H9 (cell line): ENCODE results near the gene ITPKC. TPM values are rescaled to one million over a fixed set of nuclear protein-coding genes. Genes with fewer than 3 reads are reported as not detected.

ENCODE experiments used
- DNase-seq: peaks from one replicate; pipeline ENCODE4 v3.0.0-alpha.2; 2017
- H2AFZ ChIP-seq: one replicate; pipeline ENCODE4 v1.6.1; 2013; ENCODE audit warnings: mild to moderate bottlenecking, low read length, control low read depth, moderate library complexity
- H2AK5ac ChIP-seq: 2 replicates; pipeline ENCODE4 v1.6.1; 2013; ENCODE audit warnings: low read length, control low read depth, mixed read lengths; ENCODE audit not compliant: insufficient read length
- H2BK120ac ChIP-seq: one replicate; pipeline ENCODE4 v1.6.1; 2013; ENCODE audit warnings: low read depth, mild to moderate bottlenecking, low read length, control low read depth, inconsistent platforms; ENCODE audit not compliant: poor library complexity, severe bottlenecking
- H2BK12ac ChIP-seq: 2 replicates; pipeline ENCODE4 v1.6.1; 2013; ENCODE audit warnings: low read length, control low read depth, mixed read lengths, low read depth; ENCODE audit not compliant: insufficient read length
- H2BK15ac ChIP-seq: 2 replicates; pipeline ENCODE4 v1.6.1; 2013; ENCODE audit warnings: low read depth, low read length, control low read depth
- H2BK20ac ChIP-seq: one replicate; pipeline ENCODE4 v1.6.1; 2013; ENCODE audit warnings: low read depth, mild to moderate bottlenecking, low read length, control low read depth, inconsistent platforms; ENCODE audit not compliant: poor library complexity, severe bottlenecking
- H2BK5ac ChIP-seq: 2 replicates; pipeline ENCODE4 v1.6.1; 2013; ENCODE audit warnings: low read length, control low read depth, mixed read lengths; ENCODE audit not compliant: insufficient read length
- H3K14ac ChIP-seq: 2 replicates; pipeline ENCODE4 v1.6.1; 2013; ENCODE audit warnings: low read length, control low read depth; ENCODE audit not compliant: insufficient read depth
- H3K18ac ChIP-seq: 2 replicates; pipeline ENCODE4 v1.6.1; 2013; ENCODE audit warnings: low read depth, mild to moderate bottlenecking, mixed read lengths, low read length, control low read depth; ENCODE audit not compliant: insufficient read length
- H3K23ac ChIP-seq: 2 replicates; pipeline ENCODE4 v1.6.1; 2013; ENCODE audit warnings: low read length, control low read depth, mixed read lengths, low read depth; ENCODE audit not compliant: insufficient read length
- H3K23me2 ChIP-seq: 2 replicates; pipeline ENCODE4 v1.6.1; 2013; ENCODE audit warnings: low read depth, mild to moderate bottlenecking, mixed read lengths, low read length, control low read depth; ENCODE audit not compliant: insufficient read length, poor library complexity, severe bottlenecking
- H3K27ac ChIP-seq: 2 replicates; pipeline ENCODE4 v1.5.1; 2013; ENCODE audit warnings: low read length, control low read depth, mixed read lengths, low read depth; ENCODE audit not compliant: insufficient read length
- H3K27me3 ChIP-seq: 2 replicates; pipeline ENCODE4 v1.6.1; 2013; ENCODE audit warnings: low read length, control low read depth, inconsistent platforms; ENCODE audit not compliant: insufficient read depth
- H3K4ac ChIP-seq: 2 replicates; pipeline ENCODE4 v1.6.1; 2013; ENCODE audit warnings: low read depth, mild to moderate bottlenecking, control low read depth, inconsistent platforms, low read length, moderate library complexity
- H3K4me1 ChIP-seq: 2 replicates; pipeline ENCODE4 v1.6.1; 2013; ENCODE audit warnings: low read length, control low read depth, inconsistent platforms; ENCODE audit not compliant: insufficient read depth
- H3K4me2 ChIP-seq: 2 replicates; pipeline ENCODE4 v1.6.1; 2013; ENCODE audit warnings: low read length, control low read depth, mixed read lengths; ENCODE audit not compliant: insufficient read length, insufficient read depth
- H3K56ac ChIP-seq: 2 replicates; pipeline ENCODE4 v1.6.1; 2013; ENCODE audit warnings: low read depth, mild to moderate bottlenecking, mixed read lengths, low read length, control low read depth; ENCODE audit not compliant: insufficient read length
- H3K79me1 ChIP-seq: 2 replicates; pipeline ENCODE4 v1.6.1; 2013; ENCODE audit warnings: low read depth, mild to moderate bottlenecking, moderate library complexity, low read length, control low read depth, inconsistent platforms; ENCODE audit not compliant: insufficient read depth, poor library complexity, severe bottlenecking
- H3K79me2 ChIP-seq: 2 replicates; pipeline ENCODE4 v1.6.1; 2013; ENCODE audit warnings: low read length, control low read depth, inconsistent platforms; ENCODE audit not compliant: insufficient read depth
- H3K9ac ChIP-seq: 2 replicates; pipeline ENCODE4 v1.6.1; 2013; ENCODE audit warnings: low read length, control low read depth, mixed read lengths; ENCODE audit not compliant: insufficient read length; ENCODE audit errors: extremely low read depth
- H3K9me3 ChIP-seq: one replicate; pipeline ENCODE4 v1.6.1; 2013; ENCODE audit warnings: low read depth, low read length, inconsistent platforms; ENCODE audit not compliant: control insufficient read depth
- H3T11ph ChIP-seq: one replicate; pipeline ENCODE4 v1.6.1; 2013; ENCODE audit warnings: mild to moderate bottlenecking, low read length, control low read depth, inconsistent platforms
- H4K20me1 ChIP-seq: one replicate; pipeline ENCODE4 v1.6.1; 2013; ENCODE audit not compliant: control insufficient read depth, insufficient read length, insufficient read depth
- H4K5ac ChIP-seq: 2 replicates; pipeline ENCODE4 v1.6.1; 2013; ENCODE audit warnings: low read depth, mild to moderate bottlenecking, mixed read lengths, low read length, control low read depth; ENCODE audit not compliant: insufficient read length
- H4K8ac ChIP-seq: replicated peaks from 2 replicates; pipeline ENCODE4 v1.6.1; 2013; ENCODE audit warnings: low read length, control low read depth, mixed read lengths, low read depth; ENCODE audit not compliant: insufficient read length
- H4K91ac ChIP-seq: 2 replicates; pipeline ENCODE4 v1.6.1; 2013; ENCODE audit warnings: low read depth, mild to moderate bottlenecking, moderate library complexity, mixed read lengths, low read length, control low read depth; ENCODE audit not compliant: insufficient read length
- H3K27ac Mint-ChIP-seq, 3 experiments: 2 replicates in 2 of 3; 3 replicates in 1 of 3; pipeline ENCODE4 v1.8.0; 2020 to 2021; ENCODE audit warnings: mixed read lengths in 3 of 3, mild to moderate bottlenecking in 1 of 3, moderate library complexity in 1 of 3
- H3K27me3 Mint-ChIP-seq: 2 replicates; pipeline ENCODE4 v1.8.0; 2021; ENCODE audit warnings: low read depth, mild to moderate bottlenecking, moderate library complexity, mixed read lengths
- H3K36me3 Mint-ChIP-seq, 3 experiments: 2 replicates in 2 of 3; 3 replicates in 1 of 3; pipeline ENCODE4 v1.8.0; 2020 to 2021; ENCODE audit warnings: low read depth in 3 of 3, mixed read lengths in 3 of 3; ENCODE audit not compliant: insufficient read depth in 1 of 3
- H3K4me1 Mint-ChIP-seq, 2 experiments: 2 replicates each; pipeline ENCODE4 v1.8.0; 2020; ENCODE audit warnings: mixed read lengths in 2 of 2
- H3K4me3 Mint-ChIP-seq, 2 experiments: 2 replicates in 1 of 2; 3 replicates in 1 of 2; pipeline ENCODE4 v1.8.0; 2020 to 2021; ENCODE audit warnings: mild to moderate bottlenecking in 2 of 2, mixed read lengths in 2 of 2, moderate library complexity in 1 of 2
- H3K9me3 Mint-ChIP-seq, 2 experiments: 2 replicates in 1 of 2; 3 replicates in 1 of 2; pipeline ENCODE4 v1.8.0; 2020; ENCODE audit warnings: mild to moderate bottlenecking in 2 of 2, mixed read lengths in 2 of 2, moderate library complexity in 1 of 2
- CTCF ChIP-seq: fragments of 200-600 bp; sonication (generic); conservative IDR thresholded peaks from 3 replicates; pipeline ENCODE4 v1.8.0; 2021; ENCODE audit warnings: antibody characterized with exemption, mild to moderate bottlenecking
- WGBS: extraction: QIAGEN DNeasy Blood & Tissue Kit; methylation state at CpG from one replicate; pipeline ENCODE4 v1.1.7; 2013; ENCODE audit warnings: missing lambda C conversion rate, low lambda C conversion rate, mixed read lengths; ENCODE audit not compliant: insufficient read length; ENCODE audit errors: extremely low coverage; 5-methylcytosine and 5-hydroxymethylcytosine counted together
- total RNA-seq: library from RNA; stranded (reverse); gene quantifications from 2 replicates; pipeline ENCODE4 v1.2.1, GENCODE V29; 2021

The ITPKC gene
- total RNA-seq, 1 experiment from 2014 or later, result 11.2 TPM

- no peak overlapping the region for H3K4me3 Mint-ChIP-seq
Observed at GRCh38 chr19:40758491-40758890, 41.6 kb downstream of the ITPKC start.

More at GRCh38 chr19:40758491-40758890, 41.6 kb downstream of the ITPKC start:
- no peaks in the 10 kb centered on the region for H3K23me2 ChIP-seq
- Mint-ChIP-seq H3K27me3 (no peaks in the 10 kb centered on the region), H3K4me1 (peaks cover 14 to 15% of the 10 kb centered on the region in 2 experiments), H3K27ac (peak overlapping the region in 2 of 3 experiments; percentile 24 to 42; a peak in 2 of 7 replicates), H3K9me3 (no peaks in the 10 kb centered on the region), H3K36me3 (peaks cover 69 to 93% (median 86%) of the 10 kb centered on the region in 3 experiments)
- no peak overlapping the region for H2BK20ac ChIP-seq
- no peak overlapping the region for H2BK120ac ChIP-seq
- H2AFZ ChIP-seq, result no peak overlapping the region
- H4K91ac ChIP-seq, result no peak overlapping the region
- H4K5ac ChIP-seq, result no peak overlapping the region
- no peak overlapping the region for H3K56ac ChIP-seq
- TF ChIP-seq CTCF, result no peak
- H4K20me1 ChIP-seq, result peaks cover 3% of the 10 kb centered on the region
- no peak for DNase-seq
- no peak overlapping the region for H4K8ac ChIP-seq
- H3K4me1 ChIP-seq, result no peaks in the 10 kb centered on the region
- H3K14ac ChIP-seq, result no peak overlapping the region
- H3T11ph ChIP-seq, result no peak overlapping the region
- H3K27ac ChIP-seq, result no peak overlapping the region
- no peak overlapping the region for H3K4me2 ChIP-seq
- H3K79me1 ChIP-seq, result peaks cover 17% of the 10 kb centered on the region
- H2BK15ac ChIP-seq, result no peak overlapping the region
- H3K79me2 ChIP-seq, result peaks cover 25% of the 10 kb centered on the region; the same call in 1 of the 2 replicates
- no peaks in the 10 kb centered on the region for H3K9me3 ChIP-seq
- H3K18ac ChIP-seq, result no peak overlapping the region
- H3K23ac ChIP-seq, result no peak overlapping the region
- H3K9ac ChIP-seq, result no peak overlapping the region
- no peak overlapping the region for H3K4ac ChIP-seq
- H2BK5ac ChIP-seq, result no peak overlapping the region
- no peak overlapping the region for H2AK5ac ChIP-seq
- WGBS, result no CpG with 5 or more reads among the region's 3 CpGs
- no peaks in the 10 kb centered on the region; the same call in 1 of the 2 replicates for H3K27me3 ChIP-seq
- H2BK12ac ChIP-seq, result no peak overlapping the region
